ENCODE measurements around the gene CCDC169.

CCDC169 gene

DNA sequence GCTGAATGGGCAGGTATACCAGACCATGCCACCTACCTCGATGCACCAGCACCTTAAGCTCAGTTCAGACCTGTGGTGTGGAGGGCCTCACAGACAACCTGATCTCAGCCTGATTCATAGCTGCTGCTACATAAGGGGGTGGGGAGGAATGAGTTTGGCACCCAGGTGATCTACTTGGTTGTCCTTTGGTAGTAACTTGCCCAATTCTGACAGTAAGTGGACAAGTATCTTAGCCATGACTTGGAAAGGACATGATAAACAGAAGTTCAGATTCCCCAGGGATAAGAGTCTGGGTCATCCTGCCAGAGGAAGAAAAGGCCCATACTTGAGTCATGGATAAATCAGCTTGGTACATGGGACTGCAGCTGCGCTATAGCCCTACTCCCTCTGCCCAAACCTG lies 54.9 kb downstream of the CCDC169 start:
- Mint-ChIP-seq H3K27me3 (ENCODE audit: low read depth, poor library complexity) (no peaks in the 10 kb centered on the region), H3K27ac (no peak overlapping the region), H3K4me3 (no peak overlapping the region), H3K36me3 (ENCODE audit: low read depth) (peaks cover 26% of the 10 kb centered on the region), H3K4me1 (no peaks in the 10 kb centered on the region), H3K9me3 (peaks cover 17% of the 10 kb centered on the region)
- DNase-seq = no peak
- no peak for TF ChIP-seq CTCF (IDR thresholded peaks at IDR 0.05)

GRCh38 chr13:36231236-36231635 lies 66.4 kb downstream of the CCDC169 start:
- H3K27me3 Mint-ChIP-seq (ENCODE audit: low read depth, poor library complexity) = peaks cover 4% of the 10 kb centered on the region
- TF ChIP-seq CTCF (IDR thresholded peaks at IDR 0.05) = no peak
- H3K27ac Mint-ChIP-seq = no peak overlapping the region
- H3K4me1 Mint-ChIP-seq = no peaks in the 10 kb centered on the region
- no peak overlapping the region for H3K4me3 Mint-ChIP-seq
- DNase-seq = no peak
- peaks cover 31% of the 10 kb centered on the region for H3K36me3 Mint-ChIP-seq (ENCODE audit: low read depth)
- H3K9me3 Mint-ChIP-seq = peaks cover 30% of the 10 kb centered on the region

- Mint-ChIP-seq H3K4me3 (no peak overlapping the region), H3K27ac (no peak overlapping the region), H3K27me3 (ENCODE audit: low read depth, poor library complexity) (no peaks in the 10 kb centered on the region), H3K36me3 (ENCODE audit: low read depth) (peaks cover 31% of the 10 kb centered on the region), H3K4me1 (no peaks in the 10 kb centered on the region), H3K9me3 (peaks cover 30% of the 10 kb centered on the region)
- DNase-seq = no peak
- TF ChIP-seq CTCF (IDR thresholded peaks at IDR 0.05) = no peak
Observed at GRCh38 chr13:36224730-36225129, 72.9 kb downstream of the CCDC169 start.

DNA sequence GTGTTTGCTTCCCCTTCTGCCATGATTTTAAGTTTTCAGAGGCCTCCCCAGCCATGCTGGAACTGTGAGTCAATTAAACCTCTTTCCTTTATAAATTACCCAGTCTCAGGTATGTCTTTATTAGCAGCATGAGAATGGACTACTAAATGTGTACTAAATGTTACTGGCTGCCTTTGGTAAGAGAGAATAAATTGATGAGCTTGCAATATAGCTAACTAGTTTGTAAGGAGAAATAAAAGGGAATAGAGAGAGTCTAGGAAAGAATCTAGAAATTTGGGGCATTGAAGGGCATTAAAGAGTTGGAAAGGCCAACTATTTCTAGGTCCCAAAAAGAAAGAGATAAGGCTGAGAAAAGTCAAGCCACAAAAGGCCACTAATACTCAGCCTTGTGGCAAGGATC lies 77.7 kb downstream of the CCDC169 start:
- TF ChIP-seq CTCF (IDR thresholded peaks at IDR 0.05) = no peak
- H3K36me3 Mint-ChIP-seq (ENCODE audit: low read depth) = peaks cover 22% of the 10 kb centered on the region

DNA sequence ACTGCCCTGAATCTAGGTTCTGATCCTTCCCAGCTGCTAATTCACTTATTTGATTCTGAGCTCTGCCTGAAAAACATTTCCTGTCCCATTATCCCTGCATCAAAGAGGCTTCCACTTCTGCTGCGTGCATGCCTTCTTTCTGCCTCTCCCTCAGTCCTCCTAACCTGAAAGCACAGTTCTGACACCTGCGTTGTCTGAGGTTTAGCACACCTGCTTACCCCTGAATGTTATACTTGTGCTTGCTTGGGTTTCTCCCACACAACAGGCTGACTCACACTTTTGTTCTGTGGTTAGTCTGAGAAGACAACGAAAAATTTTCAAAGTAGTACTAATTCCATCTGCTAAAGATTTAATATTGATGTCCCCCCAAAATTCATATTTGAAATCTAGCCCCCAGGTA lies 80.2 kb downstream of the CCDC169 start:
- no peaks in the 10 kb centered on the region for H3K4me1 Mint-ChIP-seq
- no peak overlapping the region for H3K4me3 Mint-ChIP-seq
- no peak for DNase-seq
- no peaks in the 10 kb centered on the region for H3K27me3 Mint-ChIP-seq (ENCODE audit: low read depth, poor library complexity)
- peaks cover 11% of the 10 kb centered on the region for H3K36me3 Mint-ChIP-seq (ENCODE audit: low read depth)
- H3K9me3 Mint-ChIP-seq = peaks cover 12% of the 10 kb centered on the region
- no peak overlapping the region for H3K27ac Mint-ChIP-seq
- no peak for TF ChIP-seq CTCF (IDR thresholded peaks at IDR 0.05)

More for the DNA sequence above, 77.7 kb downstream of the CCDC169 start:
- no peak for DNase-seq
- Mint-ChIP-seq H3K27ac (no peak overlapping the region), H3K9me3 (peaks cover 18% of the 10 kb centered on the region), H3K4me3 (no peak overlapping the region), H3K27me3 (ENCODE audit: low read depth, poor library complexity) (no peaks in the 10 kb centered on the region), H3K4me1 (no peaks in the 10 kb centered on the region)

GRCh38 chr13:36214163-36214921 lies 83.3 kb downstream of the CCDC169 start, which contains the start of gene SOHLH2:
TSS of gene SOHLH2 (minus strand) at chr13:36214556. CDS start at chr13:36214526, 30 bp downstream.
- H3K4me1 Mint-ChIP-seq = no peaks in the 10 kb centered on the region
- H3K27ac Mint-ChIP-seq = no peak within 1 kb of the TSS
- no peak for TF ChIP-seq CTCF (IDR thresholded peaks at IDR 0.05)
- H3K36me3 Mint-ChIP-seq (ENCODE audit: low read depth) = peaks cover 11% of the 10 kb centered on the region
- peaks cover 6% of the 10 kb centered on the region for H3K27me3 Mint-ChIP-seq (ENCODE audit: low read depth, poor library complexity)
- DNase-seq = no peak
- H3K4me3 Mint-ChIP-seq = no peak within 1 kb of the TSS
- H3K9me3 Mint-ChIP-seq = peaks cover 12% of the 10 kb centered on the region

Measured in nephron progenitor cell (in vitro differentiated cells).